ENCODE measurements around the gene RIPOR3. TPM values are rescaled to one million over a fixed set of nuclear protein-coding genes. Genes with fewer than 3 reads are reported as not detected.
"Not testable (repeated sequence)": the region's sequence is repeated elsewhere in the genome, so short reads cannot be mapped to it uniquely, and the experiment has no call there.

RIPOR3 gene
- total RNA-seq, 1 donor = 0.42 TPM

GRCh38 chr20:50681359-50682064, 9.8 kb downstream of the RIPOR3 start:
- Histone ChIP-seq H3K4me3 (ENCODE audit: low read length) (no peak overlapping the region), H3K27me3 (ENCODE audit: insufficient read depth, low read length) (no peaks in the 10 kb centered on the region), H3K4me1 (ENCODE audit: insufficient read depth, low read length) (no peaks in the 10 kb centered on the region), H3K9me3 (ENCODE audit: low read depth, low read length) (no peaks in the 10 kb centered on the region)

- Histone ChIP-seq H3K27me3 (ENCODE audit: insufficient read depth, low read length) (no peaks in the 10 kb centered on the region), H3K4me1 (ENCODE audit: insufficient read depth, low read length) (no peaks in the 10 kb centered on the region), H3K9me3 (ENCODE audit: low read depth, low read length) (no peaks in the 10 kb centered on the region), H3K4me3 (ENCODE audit: low read length) (no peak overlapping the region)
Measured at GRCh38 chr20:50680105-50680960, 11.0 kb downstream of the RIPOR3 start.

GRCh38 chr20:50679753-50680104, 11.6 kb downstream of the RIPOR3 start:
- Histone ChIP-seq H3K4me3 (ENCODE audit: low read length) (no peak overlapping the region), H3K4me1 (ENCODE audit: insufficient read depth, low read length) (no peaks in the 10 kb centered on the region), H3K27me3 (ENCODE audit: insufficient read depth, low read length) (no peaks in the 10 kb centered on the region), H3K9me3 (ENCODE audit: low read depth, low read length) (no peaks in the 10 kb centered on the region)

- H3K4me1 ChIP-seq (ENCODE audit: insufficient read depth, low read length) = no peaks in the 10 kb centered on the region
- H3K27me3 ChIP-seq (ENCODE audit: insufficient read depth, low read length) = no peaks in the 10 kb centered on the region
- H3K4me3 ChIP-seq (ENCODE audit: low read length) = no peak overlapping the region
- H3K9me3 ChIP-seq (ENCODE audit: low read depth, low read length) = no peaks in the 10 kb centered on the region
Measured at GRCh38 chr20:50678169-50678898, 13.0 kb downstream of the RIPOR3 start.

- Histone ChIP-seq H3K4me1 (ENCODE audit: insufficient read depth, low read length) (no peaks in the 10 kb centered on the region), H3K4me3 (ENCODE audit: low read length) (no peak overlapping the region), H3K9me3 (ENCODE audit: low read depth, low read length) (no peaks in the 10 kb centered on the region), H3K27me3 (ENCODE audit: insufficient read depth, low read length) (no peaks in the 10 kb centered on the region)
Measured at GRCh38 chr20:50676858-50677257, 14.5 kb downstream of the RIPOR3 start.

- not testable (repeated sequence) for H3K4me3 ChIP-seq (ENCODE audit: low read length); H3K27me3 ChIP-seq (ENCODE audit: insufficient read depth, low read length); H3K4me1 ChIP-seq (ENCODE audit: insufficient read depth, low read length); H3K9me3 ChIP-seq (ENCODE audit: low read depth, low read length)
Measured at GRCh38 chr20:50676377-50676731, 15.0 kb downstream of the RIPOR3 start.

GRCh38 chr20:50675671-50676376, 15.5 kb downstream of the RIPOR3 start:
- no peaks in the 10 kb centered on the region for H3K4me1 ChIP-seq (ENCODE audit: insufficient read depth, low read length)
- H3K9me3 ChIP-seq (ENCODE audit: low read depth, low read length) = no peaks in the 10 kb centered on the region
- H3K4me3 ChIP-seq (ENCODE audit: low read length) = no peak overlapping the region
- no peaks in the 10 kb centered on the region for H3K27me3 ChIP-seq (ENCODE audit: insufficient read depth, low read length)

- no peaks in the 10 kb centered on the region for H3K9me3 ChIP-seq (ENCODE audit: low read depth, low read length)
- H3K27me3 ChIP-seq (ENCODE audit: insufficient read depth, low read length) = no peaks in the 10 kb centered on the region
- H3K4me3 ChIP-seq (ENCODE audit: low read length) = no peak overlapping the region
- H3K4me1 ChIP-seq (ENCODE audit: insufficient read depth, low read length) = no peaks in the 10 kb centered on the region
Measured at GRCh38 chr20:50674138-50674825, 17.1 kb downstream of the RIPOR3 start.

GRCh38 chr20:50673466-50674137, 17.7 kb downstream of the RIPOR3 start:
- no peak overlapping the region for H3K4me3 ChIP-seq (ENCODE audit: low read length)
- H3K27me3 ChIP-seq (ENCODE audit: insufficient read depth, low read length) = no peaks in the 10 kb centered on the region
- no peaks in the 10 kb centered on the region for H3K4me1 ChIP-seq (ENCODE audit: insufficient read depth, low read length)
- no peaks in the 10 kb centered on the region for H3K9me3 ChIP-seq (ENCODE audit: low read depth, low read length)

GRCh38 chr20:50673146-50673465, 18.2 kb downstream of the RIPOR3 start:
- H3K4me1 ChIP-seq (ENCODE audit: insufficient read depth, low read length) = no peaks in the 10 kb centered on the region
- H3K4me3 ChIP-seq (ENCODE audit: low read length) = no peak overlapping the region
- H3K9me3 ChIP-seq (ENCODE audit: low read depth, low read length) = no peaks in the 10 kb centered on the region
- no peaks in the 10 kb centered on the region for H3K27me3 ChIP-seq (ENCODE audit: insufficient read depth, low read length)

- H3K27me3 ChIP-seq (ENCODE audit: insufficient read depth, low read length) = no peaks in the 10 kb centered on the region
- H3K4me3 ChIP-seq (ENCODE audit: low read length) = no peak overlapping the region
- no peaks in the 10 kb centered on the region for H3K9me3 ChIP-seq (ENCODE audit: low read depth, low read length)
- no peaks in the 10 kb centered on the region for H3K4me1 ChIP-seq (ENCODE audit: insufficient read depth, low read length)
Measured at GRCh38 chr20:50672400-50673145, 18.8 kb downstream of the RIPOR3 start.

- H3K4me1 ChIP-seq (ENCODE audit: insufficient read depth, low read length) = no peaks in the 10 kb centered on the region
- no peaks in the 10 kb centered on the region for H3K27me3 ChIP-seq (ENCODE audit: insufficient read depth, low read length)
- no peaks in the 10 kb centered on the region for H3K9me3 ChIP-seq (ENCODE audit: low read depth, low read length)
- H3K4me3 ChIP-seq (ENCODE audit: low read length) = no peak overlapping the region
Measured at GRCh38 chr20:50671626-50672025, 19.7 kb downstream of the RIPOR3 start.

GRCh38 chr20:50671010-50671409, 20.3 kb downstream of the RIPOR3 start:
- not testable (repeated sequence) for H3K4me3 ChIP-seq (ENCODE audit: low read length); H3K4me1 ChIP-seq (ENCODE audit: insufficient read depth, low read length); H3K27me3 ChIP-seq (ENCODE audit: insufficient read depth, low read length); H3K9me3 ChIP-seq (ENCODE audit: low read depth, low read length)
